Measurements from ENCODE around the gene LRMDA. TPM values are rescaled to one million over a fixed set of nuclear protein-coding genes. Genes with fewer than 3 reads are reported as not detected.

Gene LRMDA
- total RNA-seq, 2 donors from 2014 or later = 12.2 to 25.4 TPM

- 86 to 91% methylated on average over 3 of the region's 3 CpGs for WGBS, 2 donors
- ATAC-seq (no peak), DNase-seq (no peak)
- H3K36me3 ChIP-seq (replicated peaks in 1 of 2; ENCODE audit: insufficient read depth in 1 of 2, low read depth in 2 of 2) = no peaks in the 10 kb centered on the region
- H3K9me3 ChIP-seq = no peaks in the 10 kb centered on the region
- H3K4me3 ChIP-seq = no peak overlapping the region
- H3K27me3 ChIP-seq = no peaks in the 10 kb centered on the region
- no peaks in the 10 kb centered on the region for H3K4me1 ChIP-seq
- H3K27ac ChIP-seq = no peak overlapping the region
- intact Hi-C loops (cut with DNase I) = no loop called here
- no peak for TF ChIP-seq POLR2A (IDR thresholded peaks at IDR 0.05)
Measured at GRCh38 chr10:76540786-76541185, 1109.4 kb downstream of the LRMDA start.

- no peaks in the 10 kb centered on the region for H3K4me1 ChIP-seq
- no peaks in the 10 kb centered on the region for H3K36me3 ChIP-seq (replicated peaks in 1 of 2; ENCODE audit: insufficient read depth in 1 of 2, low read depth in 2 of 2)
- H3K4me3 ChIP-seq = no peak overlapping the region
- DNase-seq = no peak
- H3K27ac ChIP-seq = no peak overlapping the region
- WGBS, 2 donors = 79 to 91% methylated on average over 5 of the region's 5 CpGs
- no peaks in the 10 kb centered on the region for H3K27me3 ChIP-seq
- H3K9me3 ChIP-seq = no peaks in the 10 kb centered on the region
- TF ChIP-seq POLR2A (IDR thresholded peaks at IDR 0.05) = no peak
- TF ChIP-seq CTCF (IDR thresholded peaks at IDR 0.05) = no peak
- intact Hi-C loops (cut with DNase I) = no loop called here
- no peak for ATAC-seq
Measured at GRCh38 chr10:76541852-76542251, 1110.4 kb downstream of the LRMDA start.

- DNase-seq (no peak), ATAC-seq (no peak)
- H3K27me3 ChIP-seq = no peaks in the 10 kb centered on the region
- H3K4me3 ChIP-seq = no peak overlapping the region
- TF ChIP-seq CTCF (IDR thresholded peaks at IDR 0.05) (no peak), POLR2A (IDR thresholded peaks at IDR 0.05) (no peak)
- no peaks in the 10 kb centered on the region for H3K9me3 ChIP-seq
- peaks cover 5% of the 10 kb centered on the region for H3K4me1 ChIP-seq
- H3K27ac ChIP-seq = no peak overlapping the region
- no peaks in the 10 kb centered on the region for H3K36me3 ChIP-seq (replicated peaks in 1 of 2; ENCODE audit: insufficient read depth in 1 of 2, low read depth in 2 of 2)
- WGBS, 2 donors = 84 to 86% methylated on average over 6 of the region's 6 CpGs
- intact Hi-C loops (cut with DNase I) = no loop called here
Measured at GRCh38 chr10:76542307-76542930, 1111.0 kb downstream of the LRMDA start.

- intact Hi-C loops (cut with DNase I) = no loop called here
- Histone ChIP-seq H3K4me1 (peaks cover 8% of the 10 kb centered on the region), H3K4me3 (no peak overlapping the region), H3K36me3 (replicated peaks in 1 of 2; ENCODE audit: insufficient read depth in 1 of 2, low read depth in 2 of 2) (no peaks in the 10 kb centered on the region), H3K27me3 (no peaks in the 10 kb centered on the region), H3K27ac (no peak overlapping the region), H3K9me3 (no peaks in the 10 kb centered on the region)
- ATAC-seq (no peak), DNase-seq (no peak)
- WGBS, 2 donors = 90% methylated on average over 4 of the region's 4 CpGs
- TF ChIP-seq POLR2A (IDR thresholded peaks at IDR 0.05) (no peak), CTCF (IDR thresholded peaks at IDR 0.05) (no peak)
Measured at GRCh38 chr10:76543655-76544054, 1112.2 kb downstream of the LRMDA start.

- Histone ChIP-seq H3K27me3 (no peaks in the 10 kb centered on the region), H3K36me3 (replicated peaks in 1 of 2; ENCODE audit: insufficient read depth in 1 of 2, low read depth in 2 of 2) (no peaks in the 10 kb centered on the region), H3K9me3 (no peaks in the 10 kb centered on the region), H3K4me3 (no peak overlapping the region), H3K4me1 (peaks cover 15% of the 10 kb centered on the region), H3K27ac (no peak overlapping the region)
- 37 to 81% methylated on average over 1 of the region's 1 CpG for WGBS, 2 donors
- ATAC-seq = no peak
- intact Hi-C loops (cut with DNase I) = no loop called here
- no peak for DNase-seq
- TF ChIP-seq POLR2A (IDR thresholded peaks at IDR 0.05) = no peak
- TF ChIP-seq CTCF (IDR thresholded peaks at IDR 0.05) = no peak
Measured at GRCh38 chr10:76544789-76545188, 1113.4 kb downstream of the LRMDA start.

Data from body of pancreas (tissue), 4 donors.